Ishikawa (cell line): ENCODE data around the gene SLC3A2.

Source experiments
- CEBPB ChIP-seq: IDR thresholded peaks from 2 replicates; pipeline ENCODE4 v1.6.1; 2012
- CREB1 ChIP-seq: IDR thresholded peaks from 2 replicates; pipeline ENCODE4 v1.6.1; 2012; ENCODE audit warnings: low read depth
- EGR1 ChIP-seq: IDR thresholded peaks from 2 replicates; pipeline ENCODE4 v1.6.1; 2012
- EP300 ChIP-seq: IDR thresholded peaks from 2 replicates; pipeline ENCODE4 v1.6.1; 2012; ENCODE audit warnings: borderline replicate concordance
- FOXM1 ChIP-seq: IDR thresholded peaks from 2 replicates; pipeline ENCODE4 v1.6.1; 2012; ENCODE audit warnings: low read depth, borderline replicate concordance
- NFIC ChIP-seq: IDR thresholded peaks from 2 replicates; pipeline ENCODE4 v1.6.1; 2012
- RAD21 ChIP-seq: IDR thresholded peaks from 2 replicates; pipeline ENCODE4 v1.6.1; 2012; ENCODE audit warnings: low read depth
- TAF1 ChIP-seq: IDR thresholded peaks from 2 replicates; pipeline ENCODE4 v1.6.1; 2012; ENCODE audit warnings: low read depth, mild to moderate bottlenecking
- TCF12 ChIP-seq: IDR thresholded peaks from 2 replicates; pipeline ENCODE4 v1.6.1; 2012; ENCODE audit warnings: low read depth
- TEAD4 ChIP-seq: IDR thresholded peaks from 2 replicates; pipeline ENCODE4 v1.6.1; 2012
- YY1 ChIP-seq: IDR thresholded peaks from 2 replicates; pipeline ENCODE4 v1.6.1; 2012; ENCODE audit warnings: low read depth
- ZBTB7A ChIP-seq: IDR thresholded peaks from 2 replicates; pipeline ENCODE4 v1.6.1; 2012; ENCODE audit warnings: low read depth
- TF ChIP-seq, protein P1 (sequence below): IDR thresholded peaks from 2 replicates; pipeline ENCODE4 v1.6.1; 2012
- TF ChIP-seq, protein P2 (sequence below): IDR thresholded peaks from 2 replicates; pipeline ENCODE4 v1.6.1; 2012
- TF ChIP-seq, protein P3 (sequence below): IDR thresholded peaks from 2 replicates; pipeline ENCODE4 v1.6.1; 2012; ENCODE audit warnings: low read depth, mild to moderate bottlenecking

SLC3A2 gene

DNA sequence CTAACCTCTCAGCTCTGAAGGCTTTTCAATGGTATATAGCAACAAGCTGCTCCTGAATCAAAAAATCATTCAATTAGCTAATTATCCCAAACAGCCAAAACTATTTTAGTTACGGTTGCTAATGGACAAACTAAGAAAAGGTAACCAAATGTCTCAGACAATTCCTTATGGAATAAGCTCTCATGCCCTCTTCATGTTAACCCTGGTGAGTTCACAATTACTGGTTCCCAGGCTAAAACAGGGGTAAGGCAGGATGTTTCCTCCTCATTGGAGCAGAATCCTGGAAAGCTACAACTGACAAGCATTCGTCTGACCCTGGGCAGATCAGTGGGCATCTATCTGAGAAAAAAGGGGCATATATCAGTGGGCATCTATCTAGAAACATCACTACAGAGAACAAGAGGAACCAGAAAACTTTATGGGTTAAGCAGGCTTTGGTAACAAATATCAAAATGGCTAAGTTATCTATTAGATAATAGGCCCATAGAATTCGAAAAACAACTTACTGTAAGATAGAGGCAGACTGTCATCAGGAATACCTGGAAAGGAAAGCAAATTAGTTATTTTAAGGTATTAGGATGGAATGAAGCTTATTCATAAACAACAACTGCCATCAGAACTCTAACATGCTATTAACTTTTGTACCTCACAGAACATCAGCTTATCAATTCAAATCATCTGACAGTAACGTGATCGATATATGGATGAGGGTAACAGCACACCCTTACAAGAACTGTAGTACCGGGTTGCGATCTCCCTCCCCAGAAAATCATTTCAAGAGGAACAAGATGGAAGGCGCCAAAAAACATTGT is 26.5 kb upstream of the SLC3A2 start:
- TF ChIP-seq, protein P1, sequence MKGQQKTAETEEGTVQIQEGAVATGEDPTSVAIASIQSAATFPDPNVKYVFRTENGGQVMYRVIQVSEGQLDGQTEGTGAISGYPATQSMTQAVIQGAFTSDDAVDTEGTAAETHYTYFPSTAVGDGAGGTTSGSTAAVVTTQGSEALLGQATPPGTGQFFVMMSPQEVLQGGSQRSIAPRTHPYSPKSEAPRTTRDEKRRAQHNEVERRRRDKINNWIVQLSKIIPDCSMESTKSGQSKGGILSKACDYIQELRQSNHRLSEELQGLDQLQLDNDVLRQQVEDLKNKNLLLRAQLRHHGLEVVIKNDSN: no peak
- no peak for TF ChIP-seq RAD21
- no peak for TF ChIP-seq NFIC
- no peak for TF ChIP-seq EP300
- TF ChIP-seq FOXM1: no peak
- TF ChIP-seq TCF12: no peak
- TF ChIP-seq EGR1: no peak

DNA sequence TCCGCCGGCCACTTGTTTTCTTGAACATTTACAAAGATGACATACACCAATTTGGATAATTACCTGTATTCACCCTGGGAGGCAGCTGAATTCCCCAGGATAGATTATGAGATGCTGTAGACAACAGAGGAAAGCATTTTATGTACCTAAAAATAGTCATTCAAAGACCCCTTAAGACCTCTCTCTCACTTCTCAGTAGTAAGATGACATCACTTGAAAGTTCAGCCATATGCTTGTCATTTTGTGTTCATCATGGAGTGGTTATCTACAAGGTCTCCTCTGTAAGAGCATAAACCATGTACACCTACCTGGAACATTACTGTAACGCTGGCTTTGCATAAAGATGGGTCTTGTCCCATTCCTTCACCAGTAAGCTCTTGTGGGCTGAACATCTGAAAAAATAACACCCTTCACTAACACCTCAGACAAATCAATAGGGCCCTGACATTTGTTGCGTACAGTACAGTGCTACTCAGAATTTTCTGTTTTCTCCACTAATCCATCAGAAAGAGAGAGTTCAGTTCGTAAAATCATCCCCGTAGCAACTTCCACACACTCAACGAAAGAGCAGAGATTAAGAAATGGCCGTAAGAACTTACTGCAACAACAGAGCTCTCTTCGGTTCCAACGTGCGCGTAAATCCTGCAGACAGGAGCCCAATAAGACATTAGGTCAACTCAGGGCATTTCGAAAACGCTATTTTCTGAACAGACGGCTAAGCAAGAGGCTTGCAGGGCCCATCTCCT is 25.7 kb upstream of the SLC3A2 start:
- no peak for TF ChIP-seq TAF1
- TF ChIP-seq YY1: no peak
- TF ChIP-seq RAD21: no peak
- no peak for TF ChIP-seq EP300
- TF ChIP-seq, protein P2, sequence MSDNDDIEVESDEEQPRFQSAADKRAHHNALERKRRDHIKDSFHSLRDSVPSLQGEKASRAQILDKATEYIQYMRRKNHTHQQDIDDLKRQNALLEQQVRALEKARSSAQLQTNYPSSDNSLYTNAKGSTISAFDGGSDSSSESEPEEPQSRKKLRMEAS: no peak
- no peak for TF ChIP-seq ZBTB7A
- TF ChIP-seq FOXM1: no peak
- no peak for TF ChIP-seq TCF12

DNA sequence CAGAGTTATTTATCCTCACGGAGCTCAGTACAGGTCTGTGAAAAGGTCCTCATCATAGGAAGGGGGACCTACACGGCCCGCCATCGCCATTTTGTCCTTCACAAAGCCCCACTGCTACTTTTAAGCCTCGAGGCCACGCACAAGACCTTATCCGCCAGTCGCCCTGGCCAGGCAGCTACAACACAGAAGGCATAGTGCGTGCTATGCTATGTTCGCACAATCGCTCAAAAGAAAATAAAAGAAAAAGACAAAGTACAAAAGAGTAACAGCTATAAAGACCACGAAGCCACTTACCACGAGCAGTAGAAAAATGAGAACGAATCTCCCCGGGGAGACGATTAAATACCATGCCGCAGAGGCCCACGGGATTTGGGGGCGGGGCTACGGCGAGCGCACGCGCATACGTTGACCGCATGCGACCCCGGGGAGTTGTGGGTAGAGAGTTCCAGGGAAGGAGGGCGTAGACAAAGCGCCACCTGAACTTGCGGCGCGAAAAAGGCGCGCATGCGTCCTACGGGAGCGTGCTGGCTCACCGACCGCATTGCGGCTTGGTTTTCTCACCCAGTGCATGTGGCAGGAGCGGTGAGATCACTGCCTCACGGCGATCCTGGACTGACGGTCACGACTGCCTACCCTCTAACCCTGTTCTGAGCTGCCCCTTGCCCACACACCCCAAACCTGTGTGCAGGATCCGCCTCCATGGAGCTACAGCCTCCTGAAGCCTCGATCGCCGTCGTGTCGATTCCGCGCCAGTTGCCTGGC is 24.9 kb upstream of the SLC3A2 start:
- TF ChIP-seq TCF12: peak; percentile 72
- TF ChIP-seq, protein P2: peak; percentile 100
- 0 out of 2 replicates have a peak, but pooled peaks have one; percentile 43 for TF ChIP-seq FOXM1
- TF ChIP-seq CREB1: peak; percentile 36; the same call in 1 of the 2 replicates
- TF ChIP-seq NFIC: 0 out of 2 replicates have a peak, but pooled peaks have one; percentile 14
- peak; percentile 77 for TF ChIP-seq YY1
- TF ChIP-seq CEBPB: peak; percentile 33; the same call in 1 of the 2 replicates
- TF ChIP-seq RAD21: no peak
- peak; percentile 43 for TF ChIP-seq TEAD4
- TF ChIP-seq EGR1: 0 out of 2 replicates have a peak, but pooled peaks have one; percentile 39
- TF ChIP-seq TAF1: peak; percentile 100
- TF ChIP-seq, protein P1: peak; percentile 48
- TF ChIP-seq, protein P3, sequence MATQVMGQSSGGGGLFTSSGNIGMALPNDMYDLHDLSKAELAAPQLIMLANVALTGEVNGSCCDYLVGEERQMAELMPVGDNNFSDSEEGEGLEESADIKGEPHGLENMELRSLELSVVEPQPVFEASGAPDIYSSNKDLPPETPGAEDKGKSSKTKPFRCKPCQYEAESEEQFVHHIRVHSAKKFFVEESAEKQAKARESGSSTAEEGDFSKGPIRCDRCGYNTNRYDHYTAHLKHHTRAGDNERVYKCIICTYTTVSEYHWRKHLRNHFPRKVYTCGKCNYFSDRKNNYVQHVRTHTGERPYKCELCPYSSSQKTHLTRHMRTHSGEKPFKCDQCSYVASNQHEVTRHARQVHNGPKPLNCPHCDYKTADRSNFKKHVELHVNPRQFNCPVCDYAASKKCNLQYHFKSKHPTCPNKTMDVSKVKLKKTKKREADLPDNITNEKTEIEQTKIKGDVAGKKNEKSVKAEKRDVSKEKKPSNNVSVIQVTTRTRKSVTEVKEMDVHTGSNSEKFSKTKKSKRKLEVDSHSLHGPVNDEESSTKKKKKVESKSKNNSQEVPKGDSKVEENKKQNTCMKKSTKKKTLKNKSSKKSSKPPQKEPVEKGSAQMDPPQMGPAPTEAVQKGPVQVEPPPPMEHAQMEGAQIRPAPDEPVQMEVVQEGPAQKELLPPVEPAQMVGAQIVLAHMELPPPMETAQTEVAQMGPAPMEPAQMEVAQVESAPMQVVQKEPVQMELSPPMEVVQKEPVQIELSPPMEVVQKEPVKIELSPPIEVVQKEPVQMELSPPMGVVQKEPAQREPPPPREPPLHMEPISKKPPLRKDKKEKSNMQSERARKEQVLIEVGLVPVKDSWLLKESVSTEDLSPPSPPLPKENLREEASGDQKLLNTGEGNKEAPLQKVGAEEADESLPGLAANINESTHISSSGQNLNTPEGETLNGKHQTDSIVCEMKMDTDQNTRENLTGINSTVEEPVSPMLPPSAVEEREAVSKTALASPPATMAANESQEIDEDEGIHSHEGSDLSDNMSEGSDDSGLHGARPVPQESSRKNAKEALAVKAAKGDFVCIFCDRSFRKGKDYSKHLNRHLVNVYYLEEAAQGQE: 0 out of 2 replicates have a peak, but pooled peaks have one; percentile 42
- peak; percentile 62; the same call in 1 of the 2 replicates for TF ChIP-seq EP300
- TF ChIP-seq ZBTB7A: no peak

DNA sequence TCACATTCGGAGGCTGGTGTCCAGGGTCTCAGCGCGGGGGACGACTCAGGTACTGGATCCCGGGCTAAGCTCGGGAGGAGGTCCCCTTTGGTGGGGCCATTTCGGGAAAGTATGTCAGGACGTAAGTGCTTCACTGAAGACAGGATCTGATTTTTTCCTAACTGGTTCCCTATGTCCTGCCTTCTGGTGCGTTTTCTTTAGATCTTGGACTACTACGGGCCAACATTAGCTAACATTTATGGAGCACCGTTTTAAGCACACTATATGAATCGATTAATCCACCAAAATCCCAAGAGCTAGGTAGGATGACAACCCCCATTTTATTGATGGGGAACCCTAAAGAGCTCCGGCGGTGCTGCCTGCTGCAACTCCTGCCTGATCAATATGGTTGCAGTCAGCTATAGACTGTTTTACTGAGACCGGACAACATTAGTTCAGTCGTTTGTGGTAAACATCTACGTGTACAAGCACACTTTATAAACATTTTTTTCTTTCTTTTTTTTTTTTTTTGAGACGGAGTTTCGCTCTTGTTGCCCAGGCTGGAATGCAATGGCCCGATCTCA is 24.3 kb upstream of the SLC3A2 start:
- TF ChIP-seq, protein P3: no peak
- TF ChIP-seq TAF1 (no peak), ZBTB7A (no peak), EP300 (no peak), TCF12 (no peak), FOXM1 (no peak), NFIC (no peak), YY1 (no peak), CEBPB (no peak), RAD21 (no peak), TEAD4 (no peak), EGR1 (no peak), CREB1 (no peak)
- TF ChIP-seq, protein P1: no peak
